Mononuclear cell (primary cell): ENCODE measurements around the gene ZCCHC14. TPM values are rescaled to one million over a fixed set of nuclear protein-coding genes. Genes with fewer than 3 reads are reported as not detected.
"Not testable (repeated sequence)": the region's sequence is repeated elsewhere in the genome, so short reads cannot be mapped to it uniquely, and the experiment has no call there.

ENCODE experiments used
- H3K27me3 ChIP-seq: 2 replicates; pipeline ENCODE4 v1.6.0; 2011; ENCODE audit warnings: low read length, control low read depth; ENCODE audit not compliant: insufficient read depth
- H3K4me1 ChIP-seq: 2 replicates; pipeline ENCODE4 v1.5.1; 2011; ENCODE audit warnings: mild to moderate bottlenecking, low read length, control low read depth; ENCODE audit not compliant: insufficient read depth
- H3K4me3 ChIP-seq: 2 replicates; pipeline ENCODE4 v1.5.1; 2011; ENCODE audit warnings: mild to moderate bottlenecking, low read length, moderate library complexity
- H3K9me3 ChIP-seq: 2 replicates; pipeline ENCODE4 v1.5.1; 2011; ENCODE audit warnings: low read depth, mild to moderate bottlenecking, control low read depth, low read length
- total RNA-seq: library from RNA; depleted of rRNA; stranded (reverse); fragments of >200 nt; gene quantifications from one replicate; pipeline ENCODE4 v1.2.3, GENCODE V29; 2012

Gene ZCCHC14
- total RNA-seq, 1 donor, result 6.0 TPM

DNA sequence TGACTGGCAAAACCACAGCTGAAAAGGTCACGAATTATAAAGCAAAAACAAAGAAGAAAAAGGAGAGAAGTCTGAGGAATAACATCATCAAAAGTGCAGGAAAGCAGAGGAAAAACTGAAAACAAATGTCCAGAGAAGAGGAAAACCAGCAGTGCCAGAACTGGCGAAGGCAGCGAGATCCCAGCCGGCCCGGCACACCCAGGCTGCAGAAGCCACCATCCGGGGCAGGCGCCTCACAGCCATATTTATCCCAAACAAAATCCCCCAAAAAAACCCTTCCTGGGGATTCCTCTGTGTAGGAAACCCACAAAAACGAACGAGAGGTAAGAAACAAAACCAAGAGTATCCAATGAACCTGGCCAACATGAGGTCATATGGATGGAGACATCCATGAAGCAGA lies 10.6 kb downstream of the ZCCHC14 start:
- H3K4me3 ChIP-seq, result no peak overlapping the region
- peaks cover 9% of the 10 kb centered on the region for H3K4me1 ChIP-seq
- no peaks in the 10 kb centered on the region for H3K27me3 ChIP-seq
- H3K9me3 ChIP-seq, result no peaks in the 10 kb centered on the region

- not testable (repeated sequence) for H3K4me1 ChIP-seq, H3K9me3 ChIP-seq, H3K27me3 ChIP-seq, H3K4me3 ChIP-seq
These were observed 11.1 kb downstream of the ZCCHC14 start for GRCh38 chr16:87481711-87482110.

DNA sequence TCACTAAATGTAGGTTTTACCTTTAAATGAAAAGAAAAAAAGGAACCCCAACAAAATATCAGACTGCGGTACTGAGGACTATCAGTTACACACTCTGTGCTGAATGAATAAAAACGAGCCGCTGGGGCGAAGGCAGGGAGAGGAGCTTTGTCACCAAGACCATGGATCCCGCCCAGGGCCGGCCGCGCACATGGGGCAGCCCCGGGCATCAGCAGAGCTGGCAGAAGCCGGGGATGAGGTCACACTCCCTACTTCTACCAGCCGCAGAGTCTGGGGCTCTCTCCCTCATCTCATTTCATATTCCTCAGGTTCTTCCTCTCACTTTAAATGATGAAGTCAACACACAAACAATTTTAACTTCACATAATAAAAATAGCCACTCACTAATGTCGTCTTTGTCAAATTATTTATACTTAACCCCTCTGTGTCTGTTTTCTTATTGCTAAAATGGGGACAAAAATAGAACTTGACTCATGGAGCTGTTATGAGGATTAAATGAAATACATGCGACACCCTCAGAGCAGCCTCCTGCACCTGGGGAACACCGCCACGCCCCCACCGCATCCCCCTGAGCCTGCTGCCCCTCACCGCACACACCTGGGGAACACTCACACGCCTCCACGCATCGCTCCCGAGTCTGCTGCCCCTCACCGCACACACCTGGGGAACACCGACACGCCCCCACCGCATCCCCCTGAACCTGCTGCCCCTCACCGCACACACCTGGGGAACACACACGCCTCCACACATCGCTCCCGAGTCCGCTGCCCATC lies 15.4 kb downstream of the ZCCHC14 start:
- not testable (repeated sequence) for H3K27me3 ChIP-seq, H3K4me3 ChIP-seq, H3K9me3 ChIP-seq, H3K4me1 ChIP-seq

GRCh38 chr16:87474566-87474996 lies 18.2 kb downstream of the ZCCHC14 start:
- H3K4me1 ChIP-seq, result no peaks in the 10 kb centered on the region

GRCh38 chr16:87474017-87474416 lies 18.8 kb downstream of the ZCCHC14 start:
- no peak overlapping the region for H3K4me3 ChIP-seq
- H3K27me3 ChIP-seq, result no peaks in the 10 kb centered on the region
- no peaks in the 10 kb centered on the region for H3K9me3 ChIP-seq
- no peaks in the 10 kb centered on the region for H3K4me1 ChIP-seq

More at GRCh38 chr16:87474566-87474996, 18.2 kb downstream of the ZCCHC14 start:
- no peaks in the 10 kb centered on the region for H3K27me3 ChIP-seq
- H3K4me3 ChIP-seq, result no peak overlapping the region
- no peaks in the 10 kb centered on the region for H3K9me3 ChIP-seq

GRCh38 chr16:87472935-87473334 lies 19.9 kb downstream of the ZCCHC14 start:
- H3K27me3 ChIP-seq, result no peaks in the 10 kb centered on the region
- no peak overlapping the region for H3K4me3 ChIP-seq
- H3K4me1 ChIP-seq, result no peaks in the 10 kb centered on the region
- no peaks in the 10 kb centered on the region for H3K9me3 ChIP-seq

DNA sequence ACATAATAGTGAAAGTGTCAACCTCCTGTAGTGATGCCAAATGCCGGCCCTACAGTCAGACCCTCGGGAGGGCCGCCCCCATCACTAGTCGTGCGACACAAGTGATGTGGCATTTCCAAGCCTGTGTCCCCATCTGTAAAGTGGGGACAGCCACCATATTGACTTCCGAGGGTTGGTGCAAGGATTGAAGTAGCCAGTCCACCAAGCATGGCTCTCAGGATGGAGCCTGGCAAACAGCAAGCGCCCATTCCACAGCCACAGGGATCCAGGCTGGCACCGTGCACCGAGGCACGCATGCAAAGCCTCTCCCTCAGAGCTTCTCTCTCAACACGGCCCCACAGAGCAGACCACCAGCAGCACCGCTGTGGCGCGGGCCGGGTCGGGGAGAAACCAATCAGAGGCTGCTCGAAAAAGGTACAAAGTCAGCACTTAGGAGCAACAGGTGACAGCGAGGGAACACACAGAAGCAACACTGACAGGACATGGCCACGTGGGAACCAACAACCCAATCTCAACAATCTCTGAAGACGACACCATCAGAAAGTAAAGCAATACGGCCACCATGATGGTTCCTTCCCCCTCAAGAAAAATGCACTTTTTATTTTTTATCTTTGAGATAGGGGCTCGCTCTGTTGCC lies 20.6 kb downstream of the ZCCHC14 start:
- H3K27me3 ChIP-seq, result no peaks in the 10 kb centered on the region
- no peak overlapping the region for H3K4me3 ChIP-seq
- no peaks in the 10 kb centered on the region for H3K9me3 ChIP-seq
- H3K4me1 ChIP-seq, result no peaks in the 10 kb centered on the region

DNA sequence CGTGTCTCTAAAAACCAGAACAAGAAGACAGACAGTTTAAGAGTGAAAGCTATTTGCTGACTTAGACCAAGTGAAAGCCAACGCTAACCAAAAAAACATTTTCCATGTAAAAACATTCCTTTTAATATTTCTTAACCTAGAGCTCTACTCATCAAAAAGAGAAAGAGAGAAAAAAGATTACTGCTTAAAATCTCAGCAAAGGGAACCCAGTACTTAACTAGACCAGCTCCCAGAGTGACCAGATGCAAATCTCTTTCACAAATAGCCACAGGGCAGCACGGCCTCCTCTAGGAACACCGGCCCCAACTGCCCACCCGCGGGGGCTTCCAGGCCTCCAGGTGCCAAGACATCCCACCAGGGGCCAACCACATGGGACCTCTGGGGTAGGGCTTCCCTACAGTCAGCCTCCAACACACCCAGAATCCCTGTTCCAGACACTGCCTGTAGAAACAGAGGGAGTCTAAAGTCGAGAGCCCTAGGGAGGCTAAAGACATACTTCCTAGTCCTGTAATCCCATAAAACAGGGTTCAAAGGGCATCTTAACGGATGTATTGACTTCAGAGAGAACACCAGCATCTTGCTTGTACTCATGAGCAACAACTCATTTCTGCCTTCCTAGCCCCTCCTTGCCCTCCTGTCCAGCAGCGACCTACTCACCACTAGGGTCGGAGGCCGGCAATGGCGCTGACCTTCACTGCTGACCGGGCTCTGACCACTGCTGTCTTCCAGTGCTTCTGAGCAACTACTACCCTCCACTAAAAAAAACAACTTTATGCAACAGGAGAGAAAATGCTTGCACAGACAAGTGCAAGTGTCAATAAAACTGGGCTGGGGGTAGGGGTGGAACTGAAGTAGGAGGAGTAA lies 21.3 kb downstream of the ZCCHC14 start:
- Histone ChIP-seq H3K27me3 (no peaks in the 10 kb centered on the region), H3K9me3 (no peaks in the 10 kb centered on the region), H3K4me3 (no peak overlapping the region), H3K4me1 (peaks cover 3% of the 10 kb centered on the region)

DNA sequence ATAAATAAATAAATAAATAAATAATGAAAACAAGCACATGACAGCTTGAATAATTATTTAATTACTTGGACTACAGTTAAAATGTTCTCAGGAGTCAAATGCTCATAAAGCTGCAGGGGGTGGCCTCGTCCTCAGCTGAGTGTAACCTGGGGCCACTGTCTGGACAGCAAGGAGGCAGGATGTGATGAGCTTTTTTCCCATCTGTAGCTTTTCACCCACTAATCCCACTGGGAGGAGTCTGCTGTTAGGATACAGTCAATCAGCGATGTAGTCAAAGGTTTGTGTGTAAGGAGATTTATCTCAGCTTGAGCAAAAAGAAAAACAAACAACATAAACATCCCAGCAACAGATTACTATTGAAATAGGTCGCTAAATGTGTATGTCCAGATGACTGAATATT lies 22.5 kb downstream of the ZCCHC14 start:
- Histone ChIP-seq H3K4me3 (no peak overlapping the region), H3K4me1 (peaks cover 15% of the 10 kb centered on the region), H3K9me3 (no peaks in the 10 kb centered on the region), H3K27me3 (no peaks in the 10 kb centered on the region)

GRCh38 chr16:87469169-87469568 lies 23.7 kb downstream of the ZCCHC14 start:
- Histone ChIP-seq H3K4me3 (no peak overlapping the region), H3K27me3 (no peaks in the 10 kb centered on the region), H3K9me3 (no peaks in the 10 kb centered on the region), H3K4me1 (peaks cover 26% of the 10 kb centered on the region)

DNA sequence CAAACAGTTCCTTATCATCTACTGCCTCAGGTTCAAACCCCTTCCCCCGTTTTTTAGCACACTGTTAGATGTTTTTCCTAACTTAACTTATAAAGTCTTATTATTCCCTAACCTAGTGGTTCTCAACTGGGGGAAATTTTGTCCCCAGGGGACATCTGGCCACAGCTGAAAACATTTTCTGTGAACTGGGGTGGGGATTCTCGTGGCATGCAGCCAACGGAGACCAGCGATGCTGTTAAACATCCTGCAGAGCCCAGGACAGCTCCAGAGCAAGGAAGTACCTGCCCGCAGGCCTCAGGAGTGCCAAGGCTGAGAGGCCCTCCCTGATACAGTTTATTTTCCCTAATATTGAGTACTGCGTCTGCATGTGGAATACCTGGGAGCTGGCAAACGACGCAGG lies 24.3 kb downstream of the ZCCHC14 start:
- no peaks in the 10 kb centered on the region for H3K9me3 ChIP-seq
- H3K4me1 ChIP-seq, result peaks cover 32% of the 10 kb centered on the region
- H3K27me3 ChIP-seq, result no peaks in the 10 kb centered on the region
- H3K4me3 ChIP-seq, result no peak overlapping the region

DNA sequence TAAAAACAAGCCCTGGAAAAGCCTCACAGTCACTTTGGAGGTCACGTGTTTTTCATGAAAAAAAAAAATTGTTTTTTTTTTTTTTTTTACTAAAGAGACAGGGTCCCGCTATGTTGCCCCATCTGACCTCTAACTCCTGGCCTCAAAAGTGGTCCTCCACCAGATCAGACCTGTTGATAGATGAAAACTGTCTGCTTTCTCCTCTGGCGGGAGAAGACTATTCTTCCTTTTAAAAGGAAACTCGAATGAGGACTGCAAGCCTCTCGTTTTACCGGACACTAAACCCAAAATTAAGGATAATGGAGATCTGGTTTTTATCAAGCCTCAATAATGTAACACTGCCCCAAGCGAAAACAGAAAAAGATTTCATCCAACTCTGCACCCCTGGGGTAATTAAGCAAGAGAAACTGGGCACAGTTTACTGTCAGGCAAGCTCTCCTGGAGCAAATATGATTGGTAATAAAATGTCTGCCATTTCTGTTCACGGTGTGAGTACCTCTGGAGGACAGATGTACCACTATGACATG lies 25.8 kb downstream of the ZCCHC14 start:
- Histone ChIP-seq H3K27me3 (no peaks in the 10 kb centered on the region), H3K9me3 (no peaks in the 10 kb centered on the region), H3K4me3 (no peak overlapping the region), H3K4me1 (peaks cover 32% of the 10 kb centered on the region)

DNA sequence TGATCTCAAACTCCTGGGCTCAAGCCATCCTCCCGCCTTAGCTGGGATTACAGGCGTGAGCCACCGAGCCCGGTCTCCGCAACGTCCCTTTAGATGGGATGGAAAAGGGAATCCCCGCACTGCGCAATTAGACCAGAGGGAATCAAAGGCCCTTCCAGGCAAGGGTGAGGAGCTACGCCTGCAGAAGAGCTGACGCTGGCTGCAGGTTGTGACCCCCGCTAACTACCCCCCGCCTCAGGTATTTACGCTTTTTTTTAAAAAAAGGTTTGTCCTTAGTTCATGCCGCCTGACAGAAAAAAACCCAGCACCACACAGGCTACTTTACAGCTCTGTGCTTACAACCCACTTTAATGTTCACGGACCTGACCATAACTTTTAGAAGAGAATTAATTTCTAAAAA lies 26.9 kb downstream of the ZCCHC14 start:
- no peaks in the 10 kb centered on the region for H3K9me3 ChIP-seq
- H3K4me1 ChIP-seq, result peaks cover 36% of the 10 kb centered on the region
- H3K4me3 ChIP-seq, result no peak overlapping the region
- no peaks in the 10 kb centered on the region for H3K27me3 ChIP-seq

DNA sequence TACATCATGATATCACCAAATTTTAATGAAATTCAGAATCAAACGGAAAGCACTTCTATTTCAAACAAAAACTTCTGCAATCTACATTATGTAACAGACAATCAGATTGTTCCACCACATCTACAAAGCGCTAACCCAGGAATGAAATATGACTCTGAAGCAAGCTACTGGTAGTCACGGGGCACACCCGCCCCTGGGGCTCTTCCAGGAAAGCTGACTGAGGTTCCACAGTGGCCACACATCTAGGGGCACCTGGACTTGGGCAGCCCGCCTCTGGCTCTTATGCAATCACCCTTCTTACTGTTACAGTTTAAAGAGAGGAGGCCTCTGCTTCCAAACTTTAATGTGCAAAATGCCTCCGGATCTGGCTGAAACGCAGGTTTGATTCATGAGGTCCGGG lies 27.5 kb downstream of the ZCCHC14 start:
- H3K27me3 ChIP-seq, result no peaks in the 10 kb centered on the region
- H3K4me3 ChIP-seq, result no peak overlapping the region
- no peaks in the 10 kb centered on the region for H3K9me3 ChIP-seq
- peaks cover 36% of the 10 kb centered on the region for H3K4me1 ChIP-seq

- no peaks in the 10 kb centered on the region for H3K27me3 ChIP-seq
- H3K4me1 ChIP-seq, result peaks cover 36% of the 10 kb centered on the region
- H3K9me3 ChIP-seq, result no peaks in the 10 kb centered on the region
- no peak overlapping the region for H3K4me3 ChIP-seq
These were observed 28.0 kb downstream of the ZCCHC14 start for GRCh38 chr16:87464691-87465300.
